H1 (cell line): ENCODE data around the gene MAP1LC3C. TPM values are rescaled to one million over a fixed set of nuclear protein-coding genes. Genes with fewer than 3 reads are reported as not detected.

Experiments used
- PHF8 ChIP-seq: fragments of 200-600 bp; sonication (generic); conservative IDR thresholded peaks from 2 replicates; pipeline ENCODE4 v1.7.1; 2012; ENCODE audit warnings: low read depth, mild to moderate bottlenecking, inconsistent platforms, low read length, moderate library complexity
- SAP30 ChIP-seq: fragments of 300-600 bp; sonication (generic); IDR thresholded peaks from 2 replicates; pipeline ENCODE4 v1.7.1; 2012; ENCODE audit warnings: low read length, moderate library complexity, mild to moderate bottlenecking, inconsistent platforms; ENCODE audit not compliant: insufficient read depth, insufficient replicate concordance
- polyA plus RNA-seq, 7 experiments: library from polyadenylated mRNA; depleted of rRNA in 3 of 7; stranded (reverse) in 5 of 7; unstranded in 2 of 7; fragments of >200 nt in 5 of 7; fragments of 200-250 nt in 2 of 7; gene quantifications; 1 replicate in 5 of 7; 2 replicates in 1 of 7; 4 replicates in 1 of 7; pipeline versions ENCODE4 v1.2.1 to v1.2.3, GENCODE V29; 2011 to 2013; ENCODE audit warnings: missing spikeins in 2 of 7, mixed read lengths in 2 of 7
- total RNA-seq: library from RNA; stranded (reverse); fragmentation: NEBNext Ultra II Directional; extraction: Animal tissue kit (Norgen Biotek cat#: 25700); gene quantifications from 2 replicates; pipeline ENCODE4 v1.2.1, GENCODE V29; 2021
- TF ChIP-seq, protein P1 (sequence below): IDR thresholded peaks from 2 replicates; pipeline ENCODE4 v1.6.1; 2011; ENCODE audit warnings: low read depth, mild to moderate bottlenecking, low read length; ENCODE audit not compliant: insufficient read depth

MAP1LC3C gene
- total and polyA plus RNA-seq, 2 of the 8 experiments (the other 6 are each of a cell fraction or from before 2014, with no cell fraction given) = 1.7 to 3.2 TPM

DNA sequence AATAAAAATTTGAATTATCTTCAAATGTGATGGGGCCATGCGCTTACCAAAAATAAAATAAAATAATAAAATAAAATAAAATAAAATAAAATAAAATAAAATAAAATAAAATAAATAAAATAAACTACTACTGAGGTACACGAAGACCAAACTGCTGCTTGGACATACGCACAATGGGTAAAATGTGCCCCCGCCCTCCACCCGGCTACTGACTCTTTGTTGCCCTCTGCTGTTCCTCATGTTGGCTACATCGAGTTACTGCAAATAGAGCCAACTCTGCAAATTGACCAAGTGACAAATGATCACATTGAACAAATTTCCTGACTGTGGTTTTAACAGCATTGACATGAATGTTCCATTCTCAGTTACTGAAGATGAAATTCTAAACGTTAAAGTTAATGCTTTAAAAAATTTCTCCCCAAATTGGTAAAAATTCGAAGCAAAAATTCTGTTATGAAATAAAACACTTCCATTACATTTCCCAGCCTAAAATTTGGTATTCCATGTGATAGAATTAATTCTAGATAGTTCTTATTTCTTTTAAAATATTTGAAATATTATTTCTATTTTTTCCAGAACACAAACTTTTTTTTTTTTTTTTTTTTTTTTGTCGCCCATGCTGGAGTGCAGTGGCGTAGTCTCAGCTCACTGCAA lies 18.8 kb upstream of the MAP1LC3C start (continued):
- TF ChIP-seq, protein P1, sequence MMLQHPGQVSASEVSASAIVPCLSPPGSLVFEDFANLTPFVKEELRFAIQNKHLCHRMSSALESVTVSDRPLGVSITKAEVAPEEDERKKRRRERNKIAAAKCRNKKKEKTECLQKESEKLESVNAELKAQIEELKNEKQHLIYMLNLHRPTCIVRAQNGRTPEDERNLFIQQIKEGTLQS = no peak
- TF ChIP-seq PHF8 = no peak
- no peak for TF ChIP-seq SAP30
